Endodermal cell (in vitro differentiated cells): ENCODE measurements around the gene CLHC1. TPM values are rescaled to one million over a fixed set of nuclear protein-coding genes. Genes with fewer than 3 reads are reported as not detected.
A peak's percentile ranks its signal among the peaks of the same experiment; 100 is the strongest.

Experiments
- DNase-seq: peaks from one replicate; pipeline ENCODE4 v3.0.0-alpha.2; 2017
- H3K27ac ChIP-seq: 2 replicates; pipeline ENCODE4 v1.5.1; 2013; ENCODE audit warnings: mild to moderate bottlenecking, low read depth, low read length, moderate library complexity
- H3K27me3 ChIP-seq: 2 replicates; pipeline ENCODE4 v1.6.1; 2013; ENCODE audit warnings: mild to moderate bottlenecking, low read length, moderate library complexity; ENCODE audit not compliant: insufficient read depth, control insufficient read depth, poor library complexity, severe bottlenecking
- H3K36me3 ChIP-seq: 2 replicates; pipeline ENCODE4 v1.7.0; 2013; ENCODE audit warnings: mild to moderate bottlenecking, low read length, moderate library complexity; ENCODE audit not compliant: control insufficient read depth, insufficient read depth
- H3K4me1 ChIP-seq: one replicate; pipeline ENCODE4 v1.7.0; 2013; ENCODE audit warnings: low read length; ENCODE audit not compliant: control insufficient read depth, insufficient read depth
- H3K4me3 ChIP-seq: 2 replicates; pipeline ENCODE4 v1.5.1; 2013; ENCODE audit warnings: mild to moderate bottlenecking, low read length, moderate library complexity
- H3K9ac ChIP-seq: 2 replicates; pipeline ENCODE4 v1.6.1; 2013; ENCODE audit warnings: mild to moderate bottlenecking, low read length, moderate library complexity; ENCODE audit not compliant: poor library complexity, severe bottlenecking; ENCODE audit errors: extremely low read depth
- H3K9me3 ChIP-seq: 2 replicates; pipeline ENCODE4 v1.6.1; 2013; ENCODE audit warnings: mild to moderate bottlenecking, low read length, moderate library complexity; ENCODE audit not compliant: control insufficient read depth
- H3K27ac Mint-ChIP-seq: 2 replicates; pipeline ENCODE4 v1.8.0; 2020; ENCODE audit warnings: mixed read lengths
- H3K27me3 Mint-ChIP-seq: 2 replicates; pipeline ENCODE4 v1.8.0; 2021; ENCODE audit warnings: mild to moderate bottlenecking, mixed read lengths; ENCODE audit not compliant: insufficient read depth
- H3K36me3 Mint-ChIP-seq: 2 replicates; pipeline ENCODE4 v1.8.0; 2020; ENCODE audit warnings: low read depth, mixed read lengths
- H3K4me1 Mint-ChIP-seq: 2 replicates; pipeline ENCODE4 v1.8.0; 2020; ENCODE audit warnings: mixed read lengths
- H3K4me3 Mint-ChIP-seq: 2 replicates; pipeline ENCODE4 v1.8.0; 2020; ENCODE audit warnings: mild to moderate bottlenecking, moderate library complexity, mixed read lengths
- H3K9me3 Mint-ChIP-seq: 2 replicates; pipeline ENCODE4 v1.8.0; 2020; ENCODE audit warnings: mild to moderate bottlenecking, mixed read lengths
- WGBS, 2 experiments: methylation state at CpG; one replicate each; pipeline versions ENCODE4 v1.1.5 to v1.1.7; 2013; ENCODE audit warnings: missing lambda C conversion rate in 2 of 2, mixed read lengths in 1 of 2; ENCODE audit not compliant: insufficient coverage in 1 of 2, insufficient read length in 1 of 2; 5-methylcytosine and 5-hydroxymethylcytosine counted together
- total RNA-seq, 2 donors: library from RNA; stranded (reverse); fragmentation: NEBNext Ultra II Directional in 1 of 2; extraction: Animal tissue kit (Norgen Biotek cat#: 25700) in 1 of 2; gene quantifications; 2 replicates in 1 of 2; 3 replicates in 1 of 2; pipeline ENCODE4 v1.2.1, GENCODE V29; 2021
- TF ChIP-seq, protein P1 (sequence below): fragments of 200-600 bp; sonication (generic); conservative IDR thresholded peaks from 2 replicates; pipeline ENCODE4 v1.5.0; 2021; ENCODE audit warnings: antibody characterized with exemption, mild to moderate bottlenecking

CLHC1 gene
- total RNA-seq, 2 donors from 2014 or later, result 15.4 to 17.9 TPM

DNA sequence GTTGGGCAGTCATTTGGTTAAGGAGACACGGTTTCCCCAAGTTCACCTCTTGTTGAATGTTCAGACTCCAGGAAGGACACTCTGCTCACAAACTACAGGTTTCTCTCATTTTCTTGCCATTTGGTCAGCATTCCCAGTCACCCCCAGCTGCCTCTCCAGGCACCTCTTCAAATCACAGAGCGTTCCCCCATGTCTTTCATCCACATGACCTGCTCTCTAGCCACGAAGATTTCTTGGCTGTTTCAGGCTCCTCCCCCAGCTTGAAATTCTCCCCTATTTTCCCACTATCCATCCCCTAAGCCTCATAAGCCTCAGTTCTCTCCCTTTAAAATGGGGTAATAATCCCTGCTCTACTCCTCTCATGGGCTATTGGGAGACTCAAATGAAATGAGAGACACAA is 92.8 kb downstream of the CLHC1 start:
- H3K9ac ChIP-seq, result no peak overlapping the region
- no peaks in the 10 kb centered on the region for H3K9me3 ChIP-seq
- H3K36me3 ChIP-seq, result no peaks in the 10 kb centered on the region
- no peaks in the 10 kb centered on the region for H3K27me3 ChIP-seq
- WGBS, 2 experiments, result 84 to 88% methylated on average over 2 to 3 of the region's 3 CpGs
- H3K4me3 Mint-ChIP-seq, result no peak overlapping the region
- no peak overlapping the region for H3K4me3 ChIP-seq
- no peak for DNase-seq
- no peak overlapping the region for H3K27ac Mint-ChIP-seq
- H3K4me1 ChIP-seq, result peaks cover 9% of the 10 kb centered on the region
- H3K36me3 Mint-ChIP-seq, result no peaks in the 10 kb centered on the region
- peaks cover 60% of the 10 kb centered on the region for H3K4me1 Mint-ChIP-seq
- H3K27me3 Mint-ChIP-seq, result no peaks in the 10 kb centered on the region
- TF ChIP-seq, protein P1, sequence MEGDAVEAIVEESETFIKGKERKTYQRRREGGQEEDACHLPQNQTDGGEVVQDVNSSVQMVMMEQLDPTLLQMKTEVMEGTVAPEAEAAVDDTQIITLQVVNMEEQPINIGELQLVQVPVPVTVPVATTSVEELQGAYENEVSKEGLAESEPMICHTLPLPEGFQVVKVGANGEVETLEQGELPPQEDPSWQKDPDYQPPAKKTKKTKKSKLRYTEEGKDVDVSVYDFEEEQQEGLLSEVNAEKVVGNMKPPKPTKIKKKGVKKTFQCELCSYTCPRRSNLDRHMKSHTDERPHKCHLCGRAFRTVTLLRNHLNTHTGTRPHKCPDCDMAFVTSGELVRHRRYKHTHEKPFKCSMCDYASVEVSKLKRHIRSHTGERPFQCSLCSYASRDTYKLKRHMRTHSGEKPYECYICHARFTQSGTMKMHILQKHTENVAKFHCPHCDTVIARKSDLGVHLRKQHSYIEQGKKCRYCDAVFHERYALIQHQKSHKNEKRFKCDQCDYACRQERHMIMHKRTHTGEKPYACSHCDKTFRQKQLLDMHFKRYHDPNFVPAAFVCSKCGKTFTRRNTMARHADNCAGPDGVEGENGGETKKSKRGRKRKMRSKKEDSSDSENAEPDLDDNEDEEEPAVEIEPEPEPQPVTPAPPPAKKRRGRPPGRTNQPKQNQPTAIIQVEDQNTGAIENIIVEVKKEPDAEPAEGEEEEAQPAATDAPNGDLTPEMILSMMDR, result no peak
- no peaks in the 10 kb centered on the region for H3K9me3 Mint-ChIP-seq
- H3K27ac ChIP-seq, result no peak overlapping the region

DNA sequence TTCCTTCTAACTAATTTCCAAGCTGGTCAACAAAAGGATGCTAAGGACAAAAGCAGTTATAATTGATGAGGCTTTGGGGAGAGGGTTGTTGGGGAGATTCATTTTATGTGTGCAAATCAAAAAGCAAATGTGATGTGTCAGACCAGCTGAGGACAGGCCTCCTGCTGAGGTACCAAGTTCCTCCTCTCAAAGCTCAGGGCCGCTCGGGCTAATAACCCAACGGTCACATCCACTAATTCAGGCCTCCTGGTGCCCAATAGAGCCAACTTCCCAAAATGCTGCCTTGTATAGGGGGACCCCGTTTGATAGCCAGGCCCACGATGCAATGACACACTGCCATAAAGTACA is 93.2 kb downstream of the CLHC1 start:
- TF ChIP-seq, protein P1, result no peak
- H3K4me3 Mint-ChIP-seq, result no peak overlapping the region
- Histone ChIP-seq H3K27me3 (no peaks in the 10 kb centered on the region), H3K27ac (no peak overlapping the region), H3K9ac (no peak overlapping the region), H3K4me3 (no peak overlapping the region), H3K36me3 (no peaks in the 10 kb centered on the region), H3K9me3 (no peaks in the 10 kb centered on the region), H3K4me1 (peaks cover 11% of the 10 kb centered on the region)
- no peaks in the 10 kb centered on the region for H3K27me3 Mint-ChIP-seq
- no peaks in the 10 kb centered on the region for H3K36me3 Mint-ChIP-seq
- WGBS, 2 experiments, result 95 to 100% methylated on average over 4 to 5 of the region's 5 CpGs
- peaks cover 65% of the 10 kb centered on the region for H3K4me1 Mint-ChIP-seq
- no peaks in the 10 kb centered on the region for H3K9me3 Mint-ChIP-seq
- DNase-seq, result no peak
- no peak overlapping the region for H3K27ac Mint-ChIP-seq

DNA sequence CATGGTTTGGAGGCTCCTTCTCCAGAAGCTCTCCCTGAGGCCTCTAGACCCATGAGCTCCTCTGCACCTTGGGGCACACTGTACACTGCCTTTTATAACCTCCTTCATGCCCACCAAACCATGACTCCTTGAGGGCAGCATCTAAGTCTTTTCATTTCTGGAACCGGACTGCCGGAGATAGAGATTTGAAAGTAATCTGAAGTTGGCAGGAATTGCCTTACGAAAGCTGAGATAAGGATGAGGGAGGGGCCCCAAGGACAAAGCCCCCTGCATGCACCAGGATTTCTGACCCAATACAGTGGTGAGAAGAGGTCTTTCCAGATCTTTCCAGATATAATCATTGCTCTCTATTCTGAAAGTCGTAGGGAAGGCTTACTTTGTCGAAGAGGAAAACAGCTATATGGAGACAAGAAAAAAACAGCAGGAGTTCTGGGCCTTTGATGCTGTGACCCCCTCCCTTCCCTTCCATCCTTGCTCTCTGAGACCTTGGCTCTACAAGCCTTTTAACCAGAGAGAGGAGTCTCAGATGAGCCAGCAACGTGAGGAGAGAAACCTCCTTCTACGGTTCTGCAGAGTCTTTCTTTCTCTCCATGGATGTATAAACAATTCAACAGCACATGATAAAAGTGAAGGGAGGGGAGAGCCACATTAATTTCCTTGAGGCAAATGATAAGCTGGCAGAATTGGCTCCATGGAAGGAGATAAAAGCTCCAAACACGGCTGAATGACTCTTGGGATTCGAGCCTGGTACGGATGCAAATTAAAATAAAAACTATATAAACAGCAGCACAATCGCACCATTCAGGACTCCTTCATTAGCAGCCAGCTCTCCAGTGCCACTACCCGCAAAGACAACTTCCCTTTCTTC is 93.8 kb downstream of the CLHC1 start:
- no peaks in the 10 kb centered on the region for H3K27me3 ChIP-seq
- Mint-ChIP-seq H3K9me3 (no peaks in the 10 kb centered on the region), H3K4me1 (peaks cover 71% of the 10 kb centered on the region), H3K4me3 (no peak overlapping the region), H3K27me3 (no peaks in the 10 kb centered on the region), H3K27ac (no peak overlapping the region), H3K36me3 (no peaks in the 10 kb centered on the region)
- H3K36me3 ChIP-seq, result no peaks in the 10 kb centered on the region
- H3K27ac ChIP-seq, result peak overlapping the region; percentile 16
- H3K4me3 ChIP-seq, result no peak overlapping the region
- no peak overlapping the region for H3K9ac ChIP-seq
- H3K4me1 ChIP-seq, result peaks cover 11% of the 10 kb centered on the region
- DNase-seq, result no peak
- WGBS, 2 experiments, result 83% methylated on average over 3 to 12 of the region's 12 CpGs
- TF ChIP-seq, protein P1, result no peak
- no peaks in the 10 kb centered on the region for H3K9me3 ChIP-seq
